Tibial nerve (tissue), 4 donors: ENCODE data around the gene ABR. TPM values are rescaled to one million over a fixed set of nuclear protein-coding genes. Genes with fewer than 3 reads are reported as not detected.

Experiments
- DNase-seq, 2 donors: peaks; one replicate each; pipeline ENCODE4 v3.0.0-alpha.2; 2019; ENCODE audit warnings: low spot score in 2 of 2
- H3K27ac ChIP-seq, 4 donors: fragments of 200-600 bp; sonication (generic) in 3 of 4; one replicate each; pipeline ENCODE4 v1.5.1; 2017 to 2019; ENCODE audit warnings: mild to moderate bottlenecking in 1 of 4
- H3K27me3 ChIP-seq, 2 donors: fragments of 200-600 bp; sonication (generic) in 1 of 2; one replicate each; pipeline versions ENCODE4 v1.5.1 to v1.6.0; 2017 to 2019
- H3K36me3 ChIP-seq, 3 donors: fragments of 200-600 bp; sonication (generic); one replicate each; pipeline ENCODE4 v1.5.1; 2018 to 2019
- H3K4me1 ChIP-seq, 4 donors: fragments of 200-600 bp; sonication (generic) in 3 of 4; one replicate each; pipeline ENCODE4 v1.5.1; 2017 to 2019
- H3K4me3 ChIP-seq, 4 donors: fragments of 200-600 bp; sonication (generic) in 3 of 4; one replicate each; pipeline ENCODE4 v1.5.1; 2017 to 2019; ENCODE audit warnings: mild to moderate bottlenecking in 1 of 4, moderate library complexity in 1 of 4
- H3K9me3 ChIP-seq, 4 donors: fragments of 200-600 bp; sonication (generic) in 3 of 4; one replicate each; pipeline ENCODE4 v1.5.1; 2017 to 2019
- EP300 ChIP-seq, 2 donors: sonication (generic); formaldehyde crosslinking; IDR thresholded peaks; one replicate each; pipeline ENCODE4 v1.6.1; 2017; ENCODE audit warnings: antibody characterized with exemption in 2 of 2, mild to moderate bottlenecking in 1 of 2
- POLR2A ChIP-seq, 2 donors: fragments of 450-650 bp; IDR thresholded peaks; one replicate each; pipeline ENCODE4 v1.6.1; 2017; ENCODE audit warnings: antibody characterized with exemption in 2 of 2, mild to moderate bottlenecking in 2 of 2, moderate library complexity in 2 of 2
- WGBS, 2 donors: methylation state at CpG; one replicate each; pipeline ENCODE4 v1.1.5; 2018; 5-methylcytosine and 5-hydroxymethylcytosine counted together
- total RNA-seq, 4 donors: library from RNA; depleted of rRNA; stranded (reverse); fragments of >200 nt; gene quantifications; one replicate each; pipeline ENCODE4 v1.1.0, GENCODE V29; 2016
- TF ChIP-seq, protein P1 (sequence below), 5 experiments: fragments of 200-600 bp in 3 of 5; fragments of 450-650 bp in 2 of 5; sonication (generic) in 3 of 5; IDR thresholded peaks; one replicate each; pipeline ENCODE4 v1.5.1; 2016 to 2019; ENCODE audit warnings: antibody characterized with exemption in 5 of 5, mild to moderate bottlenecking in 3 of 5, moderate library complexity in 2 of 5

Gene ABR
- total RNA-seq, 4 donors from 2014 or later = 88.8 to 193 (median 133) TPM

DNA sequence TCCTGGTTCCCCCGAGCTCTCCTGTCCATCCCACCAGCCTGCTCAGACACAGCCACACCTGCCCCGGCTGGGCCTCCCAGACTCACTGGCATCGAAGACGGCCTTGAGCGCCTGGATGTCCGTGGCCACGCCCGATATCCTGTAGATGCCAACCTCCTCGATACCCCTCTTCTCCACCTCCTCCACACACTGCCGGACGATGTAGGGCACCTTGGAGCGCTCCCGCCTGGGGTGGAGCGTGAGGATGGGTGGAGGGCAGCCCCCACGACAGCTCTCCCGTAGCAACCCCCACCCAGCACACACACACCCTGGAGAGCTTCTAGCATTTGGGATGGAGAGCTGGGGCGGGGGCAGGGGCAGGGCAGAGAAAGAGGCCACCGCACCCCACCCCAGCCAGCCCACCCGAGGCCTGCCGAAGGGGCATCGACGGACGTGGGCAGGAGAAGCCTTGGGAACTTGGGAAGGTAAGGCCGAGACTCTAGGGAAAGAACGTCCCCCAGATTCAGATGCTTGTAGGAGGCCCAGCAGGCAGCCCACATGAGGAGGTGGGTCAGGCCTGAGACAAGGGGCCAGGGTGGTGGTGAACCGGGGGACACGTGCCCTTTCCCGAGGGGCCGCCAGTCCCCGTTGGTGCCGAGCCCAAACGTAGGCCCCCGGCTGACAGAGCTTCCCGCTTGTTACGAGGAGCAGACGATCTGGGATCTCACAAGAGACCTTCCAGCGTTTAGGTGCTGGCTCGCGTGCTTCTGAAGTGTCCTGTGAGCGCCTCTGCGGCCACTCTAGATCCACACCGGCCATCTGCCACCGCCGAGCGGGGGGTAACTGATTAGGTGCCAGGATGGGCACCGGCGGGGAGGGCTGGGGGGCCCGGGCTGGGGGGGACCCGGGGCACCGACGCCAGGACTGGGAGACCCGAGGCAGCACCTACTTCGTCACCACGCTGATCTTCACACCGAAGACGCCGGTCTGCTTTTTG lies 167.7 kb downstream of the ABR start:
- Histone ChIP-seq H3K4me1 (peaks cover 0 to 38% (median 4%) of the 10 kb centered on the region in 4 donors), H3K27me3 (no peaks in the 10 kb centered on the region), H3K36me3 (peaks cover 0 to 52% (median 3%) of the 10 kb centered on the region in 3 donors), H3K27ac (no peak overlapping the region), H3K4me3 (no peak overlapping the region), H3K9me3 (no peaks in the 10 kb centered on the region)
- DNase-seq = no peak
- TF ChIP-seq, protein P1, sequence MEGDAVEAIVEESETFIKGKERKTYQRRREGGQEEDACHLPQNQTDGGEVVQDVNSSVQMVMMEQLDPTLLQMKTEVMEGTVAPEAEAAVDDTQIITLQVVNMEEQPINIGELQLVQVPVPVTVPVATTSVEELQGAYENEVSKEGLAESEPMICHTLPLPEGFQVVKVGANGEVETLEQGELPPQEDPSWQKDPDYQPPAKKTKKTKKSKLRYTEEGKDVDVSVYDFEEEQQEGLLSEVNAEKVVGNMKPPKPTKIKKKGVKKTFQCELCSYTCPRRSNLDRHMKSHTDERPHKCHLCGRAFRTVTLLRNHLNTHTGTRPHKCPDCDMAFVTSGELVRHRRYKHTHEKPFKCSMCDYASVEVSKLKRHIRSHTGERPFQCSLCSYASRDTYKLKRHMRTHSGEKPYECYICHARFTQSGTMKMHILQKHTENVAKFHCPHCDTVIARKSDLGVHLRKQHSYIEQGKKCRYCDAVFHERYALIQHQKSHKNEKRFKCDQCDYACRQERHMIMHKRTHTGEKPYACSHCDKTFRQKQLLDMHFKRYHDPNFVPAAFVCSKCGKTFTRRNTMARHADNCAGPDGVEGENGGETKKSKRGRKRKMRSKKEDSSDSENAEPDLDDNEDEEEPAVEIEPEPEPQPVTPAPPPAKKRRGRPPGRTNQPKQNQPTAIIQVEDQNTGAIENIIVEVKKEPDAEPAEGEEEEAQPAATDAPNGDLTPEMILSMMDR (IDR thresholded peaks at IDR 0.05) = no peak
- TF ChIP-seq POLR2A (IDR thresholded peaks at IDR 0.05) (no peak), EP300 (IDR thresholded peaks at IDR 0.05) (no peak)
- 88 to 90% methylated on average over 55 to 56 of the region's 57 CpGs for WGBS, 2 donors

DNA sequence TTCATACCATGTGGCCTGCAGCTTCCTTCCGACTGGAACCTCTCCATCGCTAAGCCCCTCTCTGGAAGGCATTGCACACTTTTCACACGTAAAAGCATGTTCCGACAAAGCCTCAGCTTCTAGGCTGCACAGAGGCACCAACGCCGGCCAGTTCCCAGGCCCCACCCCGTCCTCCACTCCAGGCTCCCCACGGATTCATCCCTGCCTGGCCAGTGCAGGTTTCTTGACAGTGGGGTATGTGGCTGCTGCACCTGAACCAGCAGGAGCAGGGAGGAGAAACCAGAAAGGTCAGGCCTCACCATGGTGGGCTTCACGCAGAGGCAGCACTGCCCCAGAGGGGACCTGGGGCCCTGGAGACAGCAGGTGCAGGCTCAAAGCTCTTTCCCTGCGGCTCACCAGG lies 168.6 kb downstream of the ABR start:
- peak overlapping the region in 1 of 4 donors; percentile 89 for H3K27ac ChIP-seq
- TF ChIP-seq EP300 (IDR thresholded peaks at IDR 0.05) (no peak), POLR2A (IDR thresholded peaks at IDR 0.05) (no peak)
- TF ChIP-seq, protein P1 (IDR thresholded peaks at IDR 0.05) = no peak
- H3K9me3 ChIP-seq = no peaks in the 10 kb centered on the region
- no peak for DNase-seq
- H3K27me3 ChIP-seq = no peaks in the 10 kb centered on the region
- 81 to 84% methylated on average over 9 to 10 of the region's 10 CpGs for WGBS, 2 donors
- no peak overlapping the region for H3K4me3 ChIP-seq
- H3K4me1 ChIP-seq = peaks cover 3 to 45% (median 9%) of the 10 kb centered on the region in 4 donors
- peaks cover 0 to 57% (median 3%) of the 10 kb centered on the region in 3 donors for H3K36me3 ChIP-seq

DNA sequence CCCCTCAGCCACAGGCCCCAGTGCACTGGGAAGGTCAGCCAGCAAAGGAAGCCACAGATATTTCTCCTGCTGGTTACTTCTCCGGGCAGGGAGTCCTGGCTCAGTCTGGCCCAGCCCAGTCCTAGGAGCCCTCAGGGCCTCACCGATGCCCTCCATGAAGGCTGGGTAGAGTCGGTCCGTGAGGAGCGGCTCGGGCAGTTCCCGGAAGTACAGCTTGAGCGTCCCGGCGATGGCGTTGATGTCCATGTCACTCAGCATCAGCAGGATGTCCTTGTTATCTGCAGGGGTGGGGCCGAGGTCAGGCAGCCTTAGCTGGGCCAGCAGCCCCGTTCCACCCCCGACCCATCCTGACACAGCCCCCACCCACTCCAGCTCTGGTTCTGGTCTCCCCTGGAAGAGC lies 169.2 kb downstream of the ABR start:
- H3K27me3 ChIP-seq = no peaks in the 10 kb centered on the region
- H3K4me1 ChIP-seq = peaks cover 4 to 50% (median 14%) of the 10 kb centered on the region in 4 donors
- WGBS, 2 donors = 88 to 91% methylated on average over 6 to 14 of the region's 14 CpGs
- TF ChIP-seq EP300 (IDR thresholded peaks at IDR 0.05) = no peak
- TF ChIP-seq, protein P1 (IDR thresholded peaks at IDR 0.05) = no peak
- no peak for TF ChIP-seq POLR2A (IDR thresholded peaks at IDR 0.05)
- peaks cover 0 to 61% (median 3%) of the 10 kb centered on the region in 3 donors for H3K36me3 ChIP-seq
- DNase-seq = no peak
- peak overlapping the region in 1 of 4 donors; percentile 89 for H3K27ac ChIP-seq
- no peak overlapping the region for H3K4me3 ChIP-seq
- no peaks in the 10 kb centered on the region for H3K9me3 ChIP-seq

DNA sequence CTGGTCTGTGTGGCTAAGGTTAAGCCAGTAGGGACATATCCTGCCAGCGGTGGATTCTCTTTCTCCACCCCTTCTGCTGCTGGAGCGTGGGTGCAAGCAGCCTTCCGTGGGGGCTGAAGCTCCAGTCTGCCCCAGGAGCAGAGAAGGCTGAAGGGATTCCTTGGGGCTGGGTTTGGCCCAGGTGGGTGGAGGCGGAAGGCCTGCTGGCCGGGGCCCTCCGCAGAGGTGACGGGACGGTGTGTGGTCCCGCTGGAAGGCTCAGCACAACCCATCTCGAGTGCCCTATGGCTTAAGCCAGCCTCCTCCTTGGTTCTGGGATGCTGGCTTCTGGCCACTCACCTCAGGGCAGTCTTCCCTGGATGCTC lies 169.7 kb downstream of the ABR start:
- Histone ChIP-seq H3K4me1 (peaks cover 4 to 55% (median 18%) of the 10 kb centered on the region in 4 donors), H3K27me3 (no peaks in the 10 kb centered on the region), H3K4me3 (no peak overlapping the region), H3K36me3 (peaks cover 0 to 64% (median 3%) of the 10 kb centered on the region in 3 donors), H3K9me3 (no peaks in the 10 kb centered on the region), H3K27ac (peak overlapping the region in 2 of 4 donors; percentile 57 to 89)
- DNase-seq = no peak
- WGBS, 2 donors = 68% methylated on average over 4 to 8 of the region's 10 CpGs
- TF ChIP-seq EP300 (IDR thresholded peaks at IDR 0.05) (no peak), POLR2A (IDR thresholded peaks at IDR 0.05) (no peak)
- TF ChIP-seq, protein P1 (IDR thresholded peaks at IDR 0.05) = no peak
